GM19193 (cell line): ENCODE measurements around the gene AGTPBP1.

Source experiments
- POLR2A ChIP-seq: IDR thresholded peaks from 4 replicates; pipeline ENCODE4 v1.6.1; 2011; ENCODE audit not compliant: insufficient read depth, insufficient read length; ENCODE audit errors: extremely low read depth

AGTPBP1 gene

DNA sequence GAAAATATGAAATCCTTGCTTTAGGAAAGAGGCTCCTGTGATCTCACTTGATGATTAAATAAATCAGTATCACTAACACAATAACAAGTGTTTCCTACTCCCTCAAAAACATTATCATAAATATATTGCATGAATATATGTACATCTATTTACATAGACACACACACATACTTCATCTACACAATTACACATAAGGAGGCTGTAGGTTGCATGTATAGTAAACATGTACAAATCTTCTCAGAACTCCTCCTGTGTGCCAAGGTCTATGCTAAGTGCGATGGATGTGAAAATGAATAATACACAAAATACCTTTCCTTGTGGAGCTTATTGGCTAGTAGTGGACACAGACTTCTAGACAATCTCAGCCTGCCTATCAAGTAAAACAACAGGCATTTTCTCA, 239.9 kb downstream of the AGTPBP1 start:
- no peak for TF ChIP-seq POLR2A

- TF ChIP-seq POLR2A = no peak
These were observed 240.3 kb downstream of the AGTPBP1 start for GRCh38 chr9:85501456-85501855.
